ENCODE measurements around the gene TMCO4.

Gene TMCO4

DNA sequence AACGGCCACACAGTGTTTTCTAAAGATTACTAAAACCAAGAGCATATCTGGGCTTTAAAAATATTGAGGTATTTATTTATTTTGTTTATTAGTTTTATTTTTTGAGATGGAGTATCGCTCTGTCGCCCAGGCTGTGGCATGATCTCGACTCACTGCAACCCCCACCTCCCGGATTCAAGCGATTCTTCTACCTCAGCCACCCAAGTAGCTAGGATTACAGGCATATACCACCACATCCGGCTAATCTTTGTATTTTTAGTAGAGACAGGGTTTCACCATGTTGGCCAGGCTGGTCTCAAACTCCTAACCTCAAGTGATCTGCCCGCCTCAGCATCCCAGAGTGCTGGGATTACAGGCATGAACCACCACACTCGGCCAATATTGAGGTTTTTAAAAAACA, 23.9 kb downstream of the TMCO4 start:
- no peak for TF ChIP-seq CTCF (conservative IDR thresholded peaks at IDR 0.05; ENCODE audit: control insufficient read depth, insufficient read depth, low read depth, low read length)
- no peak for DNase-seq (ENCODE audit: low read depth)
- no peak overlapping the region for H3K4me3 ChIP-seq (ENCODE audit: control insufficient read depth, low read depth, low read length)

GRCh38 chr1:19775317-19775716, 24.4 kb downstream of the TMCO4 start:
- TF ChIP-seq CTCF (conservative IDR thresholded peaks at IDR 0.05; ENCODE audit: control insufficient read depth, insufficient read depth, low read depth, low read length): no peak

DNA sequence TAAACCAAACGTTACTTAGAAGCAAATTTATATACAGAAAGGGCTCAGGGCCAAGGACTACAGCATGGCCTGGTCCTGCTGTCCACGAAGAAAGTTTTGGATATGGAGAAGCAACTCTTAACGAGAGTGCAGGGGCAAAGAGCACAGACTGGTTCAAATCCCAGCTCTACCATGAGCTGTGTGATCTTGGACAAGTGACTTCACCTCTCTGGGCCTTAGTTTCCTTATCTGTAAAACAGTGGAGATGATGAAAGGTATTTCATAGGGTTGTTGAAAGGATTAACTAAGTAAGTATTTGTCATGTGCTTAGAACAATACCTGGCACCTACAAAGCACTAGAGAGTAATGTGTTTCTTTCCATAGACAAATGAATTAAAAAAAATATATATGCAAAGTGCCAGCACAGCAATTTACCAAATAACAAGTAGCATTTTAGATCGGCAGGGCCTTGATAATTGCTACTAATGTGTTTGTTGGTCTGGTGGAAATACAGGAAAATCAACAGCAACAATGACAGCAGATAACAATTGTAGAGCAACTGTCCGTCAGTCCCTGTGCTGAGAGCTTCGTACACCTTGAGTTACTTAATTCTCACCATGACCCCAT, 25.4 kb downstream of the TMCO4 start:
- H3K4me3 ChIP-seq (ENCODE audit: control insufficient read depth, low read depth, low read length): no peak overlapping the region
- TF ChIP-seq CTCF (conservative IDR thresholded peaks at IDR 0.05; ENCODE audit: control insufficient read depth, insufficient read depth, low read depth, low read length): no peak

More at GRCh38 chr1:19775317-19775716, 24.4 kb downstream of the TMCO4 start:
- no peak for DNase-seq (ENCODE audit: low read depth)
- H3K4me3 ChIP-seq (ENCODE audit: control insufficient read depth, low read depth, low read length): no peak overlapping the region

GRCh38 chr1:19773485-19773884, 26.2 kb downstream of the TMCO4 start:
- H3K4me3 ChIP-seq (ENCODE audit: control insufficient read depth, low read depth, low read length): no peak overlapping the region
- no peak for DNase-seq (ENCODE audit: low read depth)
- TF ChIP-seq CTCF (conservative IDR thresholded peaks at IDR 0.05; ENCODE audit: control insufficient read depth, insufficient read depth, low read depth, low read length): no peak

More for the DNA sequence above, 25.4 kb downstream of the TMCO4 start:
- DNase-seq (ENCODE audit: low read depth): no peak

GRCh38 chr1:19772053-19772452, 27.7 kb downstream of the TMCO4 start:
- H3K4me3 ChIP-seq (ENCODE audit: control insufficient read depth, low read depth, low read length): no peak overlapping the region
- no peak for DNase-seq (ENCODE audit: low read depth)
- TF ChIP-seq CTCF (conservative IDR thresholded peaks at IDR 0.05; ENCODE audit: control insufficient read depth, insufficient read depth, low read depth, low read length): no peak

GRCh38 chr1:19771350-19771749, 28.4 kb downstream of the TMCO4 start:
- TF ChIP-seq CTCF (conservative IDR thresholded peaks at IDR 0.05; ENCODE audit: control insufficient read depth, insufficient read depth, low read depth, low read length): no peak
- H3K4me3 ChIP-seq (ENCODE audit: control insufficient read depth, low read depth, low read length): no peak overlapping the region
- DNase-seq (ENCODE audit: low read depth): no peak
